Measurements from ENCODE around the gene ELL3. TPM values are rescaled to one million over a fixed set of nuclear protein-coding genes. Genes with fewer than 3 reads are reported as not detected.
A peak's percentile ranks its signal among the peaks of the same experiment; 100 is the strongest.
"Not testable (repeated sequence)": the region's sequence is repeated elsewhere in the genome, so short reads cannot be mapped to it uniquely, and the experiment has no call there.

ELL3 gene
- total RNA-seq, 1 donor from 2014 or later, result 0.82 TPM

- Histone ChIP-seq H3K4me3 (no peak overlapping the region), H3K27me3 (ENCODE audit: low read depth) (no peaks in the 10 kb centered on the region), H3K27ac (replicated peaks) (no peak overlapping the region), H3K4me1 (no peaks in the 10 kb centered on the region), H3K36me3 (peaks cover 99% of the 10 kb centered on the region), H3K9me3 (replicated peaks) (no peaks in the 10 kb centered on the region)
- TF ChIP-seq CTCF (IDR thresholded peaks at IDR 0.05; ENCODE audit: borderline replicate concordance), result no peak
- intact Hi-C loops (cut with micrococcal nuclease), result no loop called here
- DNase-seq, result no peak
Measured at GRCh38 chr15:43808960-43809678, 32.4 kb upstream of the ELL3 start.

GRCh38 chr15:43808435-43808950 is 31.7 kb upstream of the ELL3 start:
- Histone ChIP-seq H3K27me3 (ENCODE audit: low read depth) (no peaks in the 10 kb centered on the region), H3K4me3 (no peak overlapping the region), H3K4me1 (no peaks in the 10 kb centered on the region), H3K9me3 (replicated peaks) (no peaks in the 10 kb centered on the region), H3K27ac (replicated peaks) (no peak overlapping the region), H3K36me3 (peaks cover 99% of the 10 kb centered on the region)
- intact Hi-C loops (cut with micrococcal nuclease), result no loop called here
- no peak for TF ChIP-seq CTCF (IDR thresholded peaks at IDR 0.05; ENCODE audit: borderline replicate concordance)
- no peak for DNase-seq

GRCh38 chr15:43802676-43803075 is 25.9 kb upstream of the ELL3 start:
- Histone ChIP-seq H3K4me1 (peaks cover 42% of the 10 kb centered on the region), H3K36me3 (peaks cover 77% of the 10 kb centered on the region)
- DNase-seq; H3K27ac ChIP-seq (replicated peaks); H3K27me3 ChIP-seq (ENCODE audit: low read depth); H3K4me3 ChIP-seq; H3K9me3 ChIP-seq (replicated peaks); intact Hi-C loops (cut with micrococcal nuclease): not testable (repeated sequence)

GRCh38 chr15:43800286-43801141 is 23.7 kb upstream of the ELL3 start, which contains the start of gene HYPK:
HYPK (plus strand) TSS chr15:43800599; CDS start chr15:43800623, 24 bp downstream.
- H3K27ac ChIP-seq (replicated peaks), result peak within 1 kb of the TSS; percentile 88
- H3K27me3 ChIP-seq (ENCODE audit: low read depth), result no peaks in the 10 kb centered on the region
- H3K36me3 ChIP-seq, result peaks cover 71% of the 10 kb centered on the region
- peak within 1 kb of the TSS; percentile 94 for H3K4me3 ChIP-seq
- H3K9me3 ChIP-seq (replicated peaks), result no peaks in the 10 kb centered on the region
- peaks cover 64% of the 10 kb centered on the region for H3K4me1 ChIP-seq
- intact Hi-C loops (cut with micrococcal nuclease), result no loop called here
- DNase-seq, result peak; percentile 95
- TF ChIP-seq CTCF (IDR thresholded peaks at IDR 0.05; ENCODE audit: borderline replicate concordance), result no peak

- H3K36me3 ChIP-seq, result peaks cover 71% of the 10 kb centered on the region
- peak within 1 kb of the TSS; percentile 94 for H3K4me3 ChIP-seq
- H3K27ac ChIP-seq (replicated peaks), result peak within 1 kb of the TSS; percentile 88
- H3K9me3 ChIP-seq (replicated peaks), result no peaks in the 10 kb centered on the region
- peaks cover 70% of the 10 kb centered on the region for H3K4me1 ChIP-seq
- TF ChIP-seq CTCF (IDR thresholded peaks at IDR 0.05; ENCODE audit: borderline replicate concordance), result no peak
- no peak for DNase-seq
- intact Hi-C loops (cut with micrococcal nuclease), result no loop called here
- no peaks in the 10 kb centered on the region for H3K27me3 ChIP-seq (ENCODE audit: low read depth)
Measured at GRCh38 chr15:43799945-43800285, 23.1 kb upstream of the ELL3 start, which contains the start of gene SERINC4. SERINC4 (minus strand) TSS chr15:43800220; CDS start chr15:43799986, 234 bp downstream.
